ENCODE data around the gene CEP19.

The CEP19 gene

DNA sequence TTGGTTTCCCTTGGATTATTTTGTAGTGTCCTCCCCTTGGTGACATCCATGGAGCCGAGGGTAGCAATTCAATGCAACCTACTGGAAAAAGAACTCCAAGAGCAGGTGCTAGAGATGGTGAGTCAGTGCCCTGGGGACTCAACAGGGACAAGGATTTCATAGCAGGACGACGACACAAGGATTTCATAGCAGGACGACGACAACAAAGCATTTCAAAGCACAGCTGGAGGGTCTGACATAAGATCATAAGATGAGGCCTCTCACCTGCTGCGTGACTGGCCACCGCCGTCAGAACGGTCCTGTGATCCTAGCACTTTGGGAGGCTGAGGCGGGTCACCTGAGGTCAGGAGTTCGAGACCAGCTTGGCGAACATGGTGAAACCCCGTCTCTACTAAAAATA, 50.0 kb downstream of the CEP19 start:
- no peak for DNase-seq

DNA sequence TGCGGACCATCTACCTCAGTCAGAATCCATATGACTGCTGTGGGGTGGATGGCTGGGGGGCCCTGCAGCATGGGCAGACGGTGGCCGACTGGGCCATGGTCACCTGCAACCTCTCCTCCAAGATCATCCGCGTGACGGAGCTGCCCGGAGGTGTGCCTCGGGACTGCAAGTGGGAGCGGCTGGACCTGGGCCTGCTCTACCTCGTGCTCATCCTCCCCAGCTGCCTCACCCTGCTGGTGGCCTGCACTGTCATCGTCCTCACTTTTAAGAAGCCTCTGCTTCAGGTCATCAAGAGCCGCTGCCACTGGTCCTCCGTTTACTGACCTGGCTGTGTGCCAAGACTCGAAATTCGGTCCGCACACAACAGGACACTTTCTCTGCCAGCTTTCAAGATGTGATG, 50.6 kb downstream of the CEP19 start:
- DNase-seq, result peak; percentile 29

DNA sequence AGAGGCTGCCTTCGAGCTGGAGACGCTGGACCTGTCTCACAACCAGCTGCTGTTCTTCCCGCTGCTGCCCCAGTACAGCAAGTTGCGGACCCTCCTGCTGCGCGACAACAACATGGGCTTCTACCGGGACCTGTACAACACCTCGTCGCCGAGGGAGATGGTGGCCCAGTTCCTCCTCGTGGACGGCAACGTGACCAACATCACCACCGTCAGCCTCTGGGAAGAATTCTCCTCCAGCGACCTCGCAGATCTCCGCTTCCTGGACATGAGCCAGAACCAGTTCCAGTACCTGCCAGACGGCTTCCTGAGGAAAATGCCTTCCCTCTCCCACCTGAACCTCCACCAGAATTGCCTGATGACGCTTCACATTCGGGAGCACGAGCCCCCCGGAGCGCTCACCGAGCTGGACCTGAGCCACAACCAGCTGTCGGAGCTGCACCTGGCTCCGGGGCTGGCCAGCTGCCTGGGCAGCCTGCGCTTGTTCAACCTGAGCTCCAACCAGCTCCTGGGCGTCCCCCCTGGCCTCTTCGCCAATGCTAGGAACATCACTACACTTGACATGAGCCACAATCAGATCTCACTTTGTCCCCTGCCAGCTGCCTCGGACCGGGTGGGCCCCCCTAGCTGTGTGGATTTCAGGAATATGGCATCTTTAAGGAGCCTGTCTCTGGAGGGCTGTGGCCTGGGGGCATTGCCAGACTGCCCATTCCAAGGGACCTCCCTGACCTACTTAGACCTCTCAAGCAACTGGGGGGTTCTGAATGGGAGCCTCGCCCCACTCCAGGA, 51.5 kb downstream of the CEP19 start:
- DNase-seq, result peak; percentile 96

DNA sequence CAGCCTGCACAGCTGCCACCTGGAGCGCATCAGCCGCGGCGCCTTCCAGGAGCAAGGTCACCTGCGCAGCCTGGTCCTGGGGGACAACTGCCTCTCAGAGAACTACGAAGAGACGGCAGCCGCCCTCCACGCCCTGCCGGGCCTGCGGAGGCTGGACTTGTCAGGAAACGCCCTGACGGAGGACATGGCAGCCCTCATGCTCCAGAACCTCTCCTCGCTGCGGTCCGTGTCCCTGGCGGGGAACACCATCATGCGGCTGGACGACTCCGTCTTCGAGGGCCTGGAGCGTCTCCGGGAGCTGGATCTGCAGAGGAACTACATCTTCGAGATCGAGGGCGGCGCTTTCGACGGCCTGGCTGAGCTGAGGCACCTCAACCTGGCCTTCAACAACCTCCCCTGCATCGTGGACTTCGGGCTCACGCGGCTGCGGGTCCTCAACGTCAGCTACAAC, 52.1 kb downstream of the CEP19 start:
- DNase-seq, result no peak

All from NCI-H1105 (cell line).